SH-SY5Y (cell line): ENCODE data around the gene CEBPZ.

Experiments used
- GATA2 ChIP-seq: IDR thresholded peaks from 2 replicates; pipeline ENCODE4 v1.6.1; 2011; ENCODE audit warnings: mild to moderate bottlenecking, low read depth, low read length
- GATA3 ChIP-seq: IDR thresholded peaks from 2 replicates; pipeline ENCODE4 v1.6.1; 2011; ENCODE audit warnings: low read depth, mild to moderate bottlenecking, low read length, moderate library complexity

DNA sequence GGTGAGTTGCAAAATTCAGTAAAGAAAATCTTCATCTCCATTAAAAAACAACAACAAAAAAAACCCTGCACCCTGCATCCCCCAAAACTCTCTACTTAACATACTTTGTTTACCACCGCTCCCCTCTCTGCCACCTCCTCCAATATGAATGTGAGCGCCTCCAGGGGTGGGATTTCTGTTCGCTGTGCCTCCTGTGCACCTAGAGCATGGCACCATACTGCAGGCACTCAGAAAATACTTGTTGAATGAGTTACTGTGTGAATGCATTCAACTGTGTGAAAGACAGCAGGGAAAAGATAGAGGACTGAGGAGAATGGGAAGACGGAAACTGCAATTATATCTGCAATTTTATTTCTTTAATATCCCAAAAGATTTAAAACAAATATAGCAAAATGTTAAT is 4.5 kb downstream of the CEBPZ start:
- TF ChIP-seq GATA3 (no peak), GATA2 (no peak)
